GM18873 (cell line): ENCODE results near the gene HMOX1.

ENCODE experiments used
- ATAC-seq: cut with Tn5 transposase; IDR thresholded peaks from one replicate; pipeline ENCODE4 v1.9.1; 2021; ENCODE audit warnings: mild to moderate bottlenecking, moderate library complexity, moderate number of reproducible peaks; ENCODE audit not compliant: unreplicated experiment, low FRiP score

The HMOX1 gene

DNA sequence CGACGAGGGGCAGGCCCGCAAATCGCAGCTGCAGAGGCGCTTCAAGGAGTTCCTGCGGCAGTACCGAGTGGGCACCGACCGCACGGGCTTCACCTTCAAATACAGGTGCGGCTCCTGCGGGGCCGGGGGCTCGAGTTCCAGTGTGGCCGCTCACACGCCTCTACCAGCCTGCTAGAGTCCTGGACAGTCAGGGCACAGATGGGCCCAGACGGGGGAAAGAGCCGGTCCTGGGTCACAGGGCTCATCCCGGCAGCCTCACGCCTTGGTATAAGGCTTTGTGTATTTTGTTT, 19.6 kb downstream of the HMOX1 start:
- no peak for ATAC-seq

DNA sequence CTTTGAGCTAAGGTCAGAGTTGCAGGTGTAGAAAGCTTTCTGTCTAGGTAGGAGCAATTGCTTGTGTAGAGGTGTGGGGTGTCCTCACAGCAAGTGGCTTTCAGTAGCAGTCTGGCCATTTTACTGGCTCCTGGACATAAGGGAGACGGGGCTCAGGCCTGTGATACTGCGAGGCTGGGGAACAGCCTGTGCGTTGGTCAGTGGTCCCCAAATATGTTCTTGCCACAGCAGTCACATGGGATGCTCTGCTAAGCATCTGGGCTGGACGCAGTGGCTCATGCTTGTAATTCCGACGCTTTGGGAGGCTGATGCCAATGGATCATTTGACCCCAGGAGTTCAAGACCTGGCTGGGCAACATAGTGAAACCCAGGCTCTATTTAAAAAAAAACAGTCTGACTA, 21.0 kb downstream of the HMOX1 start:
- no peak for ATAC-seq

DNA sequence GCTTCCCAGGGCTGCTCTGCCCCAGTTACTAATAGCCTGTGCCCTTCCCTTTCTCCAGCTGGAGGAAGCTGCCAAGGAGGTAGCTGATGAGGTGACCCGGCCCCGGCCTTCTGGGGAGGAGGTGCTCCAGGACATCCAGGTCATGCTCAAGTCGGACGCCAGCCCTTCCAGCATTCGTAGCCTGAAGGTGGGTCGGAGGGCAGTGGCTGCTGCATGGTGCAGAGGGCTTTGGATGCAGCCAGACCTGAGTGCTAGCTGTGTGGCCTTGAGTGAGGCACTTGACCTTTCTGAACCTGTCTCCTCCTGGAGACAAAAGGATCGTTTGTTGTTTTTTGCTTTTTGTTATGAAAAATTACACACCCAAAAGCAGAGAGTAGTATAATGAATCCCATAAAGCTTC, 22.5 kb downstream of the HMOX1 start:
- ATAC-seq = no peak

DNA sequence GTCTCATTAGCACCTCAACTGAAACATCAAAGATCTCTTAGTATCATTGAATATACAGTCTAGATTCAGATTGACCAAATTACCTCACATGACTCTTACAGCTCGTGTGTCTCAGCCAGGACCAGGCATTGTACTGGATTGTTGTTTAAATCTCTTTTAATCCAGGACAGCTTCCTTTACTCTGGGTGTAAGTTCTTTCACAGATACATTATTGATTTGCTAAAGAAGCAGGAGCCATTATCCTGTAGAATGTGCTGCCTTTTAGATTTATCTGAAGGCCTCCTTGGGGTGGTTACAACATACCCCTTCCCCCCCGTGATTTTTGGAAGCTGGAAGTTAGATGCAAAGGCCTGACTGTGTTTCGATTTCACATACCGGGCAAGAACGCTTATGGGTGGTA, 23.3 kb downstream of the HMOX1 start:
- no peak for ATAC-seq

DNA sequence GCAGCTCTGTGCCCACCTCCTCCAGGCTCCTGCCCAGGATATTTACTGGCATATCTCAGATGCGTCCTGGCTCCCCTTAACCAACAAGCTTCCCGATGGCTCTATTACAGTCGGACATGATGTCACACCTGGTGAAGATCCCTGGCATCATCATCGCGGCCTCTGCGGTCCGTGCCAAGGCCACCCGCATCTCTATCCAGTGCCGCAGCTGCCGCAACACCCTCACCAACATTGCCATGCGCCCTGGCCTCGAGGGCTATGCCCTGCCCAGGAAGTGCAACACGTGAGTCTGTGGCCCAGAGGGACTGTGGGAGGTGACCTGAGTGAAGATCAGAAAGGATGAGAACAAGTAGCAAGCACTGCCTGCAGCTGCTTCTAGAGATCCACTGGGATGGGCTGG, 25.5 kb downstream of the HMOX1 start:
- no peak for ATAC-seq

DNA sequence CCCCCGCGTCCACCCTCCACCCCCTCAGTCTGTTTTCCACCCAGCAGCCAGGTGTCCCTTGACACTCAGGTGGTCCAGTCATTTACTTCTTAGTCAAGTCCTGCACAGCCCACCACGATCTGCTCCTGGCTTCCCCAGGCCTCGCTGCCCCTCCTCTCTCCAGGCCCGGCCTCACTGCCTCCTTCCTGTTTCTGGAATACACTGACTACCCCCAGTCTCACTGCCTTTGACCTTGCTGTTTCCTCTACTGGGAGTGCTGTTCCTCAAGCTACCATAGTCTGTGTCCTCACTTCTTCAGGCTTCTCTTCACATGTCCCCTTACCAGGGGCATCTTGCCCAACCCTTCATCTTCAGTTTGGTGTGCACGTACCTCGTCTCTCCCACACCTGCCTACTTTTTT, 26.5 kb downstream of the HMOX1 start:
- no peak for ATAC-seq

DNA sequence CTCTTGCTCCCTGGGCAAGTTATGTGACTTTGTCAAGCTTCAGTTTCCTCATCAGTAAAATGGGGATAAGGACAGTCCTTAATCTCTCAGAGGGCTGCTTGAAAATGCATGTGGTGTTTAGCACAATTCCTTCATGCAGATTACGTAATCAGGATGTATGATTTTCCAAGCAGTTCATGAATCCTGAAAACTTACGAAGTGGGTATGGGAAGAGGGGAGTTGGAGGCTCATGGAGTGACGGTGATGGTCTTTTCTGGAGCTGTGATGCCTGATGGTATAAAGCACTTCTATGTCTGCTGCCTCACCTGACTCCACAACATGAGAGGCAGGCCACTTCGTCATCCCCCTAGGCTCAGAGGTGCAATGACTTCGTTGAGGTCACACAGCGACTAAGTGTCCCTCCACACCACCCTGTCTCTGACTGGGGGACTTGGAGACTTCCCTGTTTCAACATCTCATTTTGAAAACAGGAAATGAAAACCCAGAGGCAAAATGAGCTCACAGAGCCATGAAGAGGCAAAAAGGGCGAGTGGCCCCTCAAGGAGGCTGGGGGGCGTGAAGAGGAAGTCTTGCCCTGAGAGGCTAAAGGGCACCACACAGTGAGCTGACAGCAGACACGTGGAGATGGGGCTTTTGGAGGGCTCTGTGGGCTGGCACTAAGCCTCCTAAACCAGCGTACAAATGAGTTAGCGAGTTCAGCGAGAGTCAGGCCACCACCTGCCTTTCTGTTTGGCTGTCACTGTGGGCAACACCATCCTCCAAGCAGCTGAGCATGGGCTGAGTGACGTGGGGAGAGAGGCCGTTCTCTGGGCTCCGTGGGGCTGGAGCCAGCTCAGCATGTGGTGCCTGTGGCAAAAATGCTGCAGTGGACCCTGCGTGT, 29.1 kb downstream of the HMOX1 start:
- peak; percentile 53 for ATAC-seq

DNA sequence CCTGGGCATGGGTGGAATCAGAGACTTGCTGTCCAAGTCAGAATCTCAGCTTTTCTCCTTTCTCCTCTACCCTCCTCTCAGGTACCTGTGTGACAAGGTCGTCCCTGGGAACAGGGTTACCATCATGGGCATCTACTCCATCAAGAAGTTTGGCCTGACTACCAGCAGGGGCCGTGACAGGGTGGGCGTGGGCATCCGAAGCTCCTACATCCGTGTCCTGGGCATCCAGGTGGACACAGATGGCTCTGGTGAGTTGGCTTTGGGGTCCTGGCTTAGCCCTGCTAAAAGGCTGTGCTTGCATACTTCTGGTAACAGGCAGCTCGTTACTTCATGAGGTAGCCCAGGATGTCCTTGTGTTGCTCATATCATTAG, 29.8 kb downstream of the HMOX1 start:
- ATAC-seq = peak; percentile 12

DNA sequence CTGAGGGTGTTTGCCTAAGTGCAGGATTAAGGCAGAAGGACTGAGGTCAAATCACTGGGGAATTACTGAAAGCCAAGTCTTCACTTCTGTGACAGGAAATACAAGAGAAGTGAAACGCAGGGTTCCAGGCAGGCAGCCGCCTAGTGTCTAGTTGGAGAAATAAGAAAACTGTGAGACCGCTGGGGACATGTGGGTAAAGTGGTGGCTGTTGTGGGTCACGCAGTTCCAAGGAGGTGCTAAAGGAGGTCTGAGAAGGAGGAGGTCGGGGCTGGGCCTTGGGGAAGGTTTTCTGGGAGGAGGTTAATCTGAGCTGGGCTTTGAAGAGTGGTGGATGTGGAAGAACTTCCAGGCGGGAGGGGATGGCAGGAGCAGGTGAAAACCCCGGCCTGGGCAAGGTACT, 30.2 kb downstream of the HMOX1 start:
- ATAC-seq = no peak

DNA sequence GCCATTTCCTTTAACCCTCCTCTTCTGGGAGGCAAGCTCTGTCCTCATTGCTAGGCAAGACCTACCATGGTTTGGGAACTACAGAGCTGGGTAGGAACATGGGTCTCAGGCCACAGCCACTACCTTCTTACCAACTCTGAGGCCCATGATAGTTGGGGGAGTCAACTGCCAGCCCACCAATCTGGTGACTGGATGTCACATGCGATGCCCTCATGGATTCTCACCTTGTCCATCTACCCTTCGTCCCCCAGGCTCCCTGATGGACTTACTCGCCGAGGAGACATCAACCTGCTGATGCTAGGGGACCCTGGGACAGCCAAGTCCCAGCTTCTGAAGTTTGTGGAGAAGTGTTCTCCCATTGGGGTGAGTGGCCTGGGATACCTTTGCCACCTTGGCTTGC, 32.7 kb downstream of the HMOX1 start:
- no peak for ATAC-seq

DNA sequence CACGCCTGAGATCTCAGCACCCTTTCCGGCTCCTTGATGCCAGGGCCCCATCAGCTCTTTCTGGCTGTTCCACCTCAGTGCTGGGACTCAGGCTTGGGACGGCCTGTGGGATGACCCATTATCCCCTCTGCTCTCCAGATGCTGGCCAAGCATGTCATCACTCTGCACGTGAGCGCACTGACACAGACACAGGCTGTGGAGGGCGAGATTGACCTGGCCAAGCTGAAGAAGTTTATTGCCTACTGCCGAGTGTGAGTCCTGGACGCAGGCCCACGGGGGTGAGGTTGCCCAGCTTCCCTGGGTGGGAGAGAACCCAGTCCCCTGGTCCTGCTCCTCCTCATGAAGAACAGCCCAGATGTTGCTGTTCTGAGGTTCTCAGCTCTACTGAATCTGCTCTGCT, 36.7 kb downstream of the HMOX1 start:
- ATAC-seq = no peak

DNA sequence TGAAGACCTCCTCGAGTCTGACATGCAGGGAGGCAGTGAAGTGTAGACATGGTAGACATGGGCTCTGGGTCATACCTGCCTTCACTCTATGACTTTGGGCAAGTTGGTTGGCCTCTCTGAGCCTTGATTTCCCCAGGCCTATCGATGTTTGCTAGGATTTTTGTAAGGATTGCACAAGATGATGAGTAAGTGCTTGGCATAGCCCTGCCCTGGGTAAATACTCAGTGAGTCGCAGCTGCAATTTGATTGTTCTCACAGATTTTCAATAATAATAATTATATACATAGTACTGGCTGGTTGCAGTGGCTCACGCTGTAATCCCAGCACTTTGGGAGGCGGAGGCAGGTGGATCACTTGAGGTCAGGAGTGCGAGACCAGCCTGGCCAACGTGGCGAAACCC, 37.2 kb downstream of the HMOX1 start:
- ATAC-seq = no peak

DNA sequence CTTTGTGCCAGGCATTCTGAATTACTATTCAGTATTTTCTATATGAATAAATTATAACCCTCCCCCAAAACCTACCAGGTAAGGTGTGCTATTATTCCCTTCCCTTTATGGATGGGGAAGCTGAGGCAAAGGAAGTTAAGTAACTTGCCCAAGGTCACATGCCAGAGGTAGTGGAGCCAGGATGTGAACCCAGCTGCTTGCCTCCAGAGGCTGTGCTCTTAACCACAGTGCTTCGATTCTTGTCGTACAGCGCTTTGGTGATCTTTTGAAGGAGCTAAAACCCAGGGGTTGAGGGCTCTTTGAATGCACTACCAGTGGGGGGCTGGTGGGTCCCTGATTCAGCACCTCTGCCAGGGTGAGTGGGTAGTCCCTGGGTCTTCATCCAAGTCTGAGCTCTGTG, 37.8 kb downstream of the HMOX1 start:
- no peak for ATAC-seq

DNA sequence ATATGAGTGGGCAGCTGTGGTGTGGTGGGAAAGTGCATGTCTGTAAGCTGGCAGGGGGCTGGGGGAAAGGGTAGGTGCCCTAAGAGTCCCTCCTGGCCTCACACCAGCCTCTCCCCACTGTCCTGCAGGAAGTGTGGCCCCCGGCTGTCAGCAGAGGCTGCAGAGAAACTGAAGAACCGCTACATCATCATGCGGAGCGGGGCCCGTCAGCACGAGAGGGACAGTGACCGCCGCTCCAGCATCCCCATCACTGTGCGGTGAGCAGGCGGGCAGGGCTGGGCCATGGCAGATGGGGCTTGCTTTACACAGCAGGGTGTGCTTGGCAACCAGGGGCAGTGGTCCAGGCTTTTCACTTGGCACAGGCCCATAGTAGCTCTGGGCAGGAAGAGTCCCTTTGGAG, 38.9 kb downstream of the HMOX1 start:
- no peak for ATAC-seq

DNA sequence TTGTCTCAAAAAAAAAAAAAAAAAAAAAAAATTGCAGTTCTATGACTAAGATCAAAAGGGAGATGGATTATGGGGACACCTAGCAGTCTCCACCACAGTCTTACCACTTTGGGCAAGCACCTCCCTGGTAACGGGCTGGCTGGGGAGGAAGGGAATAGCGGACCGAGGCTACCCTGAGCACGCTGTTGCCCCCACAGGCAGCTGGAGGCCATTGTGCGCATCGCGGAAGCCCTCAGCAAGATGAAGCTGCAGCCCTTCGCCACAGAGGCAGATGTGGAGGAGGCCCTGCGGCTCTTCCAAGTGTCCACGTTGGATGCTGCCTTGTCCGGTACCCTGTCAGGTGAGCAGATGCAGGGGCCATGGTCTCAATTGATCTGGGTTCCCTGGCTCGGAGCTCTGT, 40.2 kb downstream of the HMOX1 start:
- ATAC-seq = no peak

DNA sequence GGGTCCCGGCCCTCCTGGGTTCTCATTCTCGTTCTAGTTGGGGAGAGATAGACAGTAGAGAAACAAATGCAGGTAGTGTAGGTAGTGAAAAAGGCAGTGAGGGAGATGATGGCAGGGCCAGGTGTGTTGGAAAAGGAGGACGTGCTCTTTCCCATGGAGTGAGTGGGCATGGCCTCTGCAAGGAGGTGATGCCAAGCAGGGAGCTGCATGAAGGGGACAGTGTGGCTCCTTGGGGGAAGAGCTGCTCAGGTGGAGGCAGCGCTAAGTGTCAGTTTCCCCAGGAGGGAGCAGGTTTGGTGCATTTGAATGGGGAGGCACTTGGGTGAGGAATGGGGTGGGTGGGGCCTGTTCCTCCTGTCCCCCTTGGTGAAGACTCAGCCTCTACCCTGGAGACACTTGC, 41.2 kb downstream of the HMOX1 start:
- ATAC-seq = no peak

DNA sequence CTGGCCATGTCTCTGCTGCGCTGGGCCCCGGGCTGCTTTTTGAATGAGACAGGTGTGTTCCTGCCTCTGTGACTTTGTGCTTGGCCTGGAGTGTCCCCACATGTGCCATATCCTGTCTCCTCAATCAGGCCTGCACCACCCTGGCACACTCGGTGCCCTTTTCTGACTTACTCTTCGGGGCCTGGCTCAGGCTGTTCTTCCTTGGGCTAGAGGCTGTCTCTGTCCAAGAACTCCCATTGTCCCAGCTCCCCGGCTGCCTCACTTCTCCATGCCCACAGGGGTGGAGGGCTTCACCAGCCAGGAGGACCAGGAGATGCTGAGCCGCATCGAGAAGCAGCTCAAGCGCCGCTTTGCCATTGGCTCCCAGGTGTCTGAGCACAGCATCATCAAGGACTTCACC, 42.0 kb downstream of the HMOX1 start:
- ATAC-seq = no peak

DNA sequence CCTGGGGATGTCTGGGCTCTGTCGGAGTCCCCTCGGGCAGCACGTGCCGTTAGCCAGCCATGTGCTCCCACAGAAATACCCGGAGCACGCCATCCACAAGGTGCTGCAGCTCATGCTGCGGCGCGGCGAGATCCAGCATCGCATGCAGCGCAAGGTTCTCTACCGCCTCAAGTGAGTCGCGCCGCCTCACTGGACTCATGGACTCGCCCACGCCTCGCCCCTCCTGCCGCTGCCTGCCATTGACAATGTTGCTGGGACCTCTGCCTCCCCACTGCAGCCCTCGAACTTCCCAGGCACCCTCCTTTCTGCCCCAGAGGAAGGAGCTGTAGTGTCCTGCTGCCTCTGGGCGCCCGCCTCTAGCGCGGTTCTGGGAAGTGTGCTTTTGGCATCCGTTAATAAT, 43.2 kb downstream of the HMOX1 start:
- ATAC-seq = no peak

DNA sequence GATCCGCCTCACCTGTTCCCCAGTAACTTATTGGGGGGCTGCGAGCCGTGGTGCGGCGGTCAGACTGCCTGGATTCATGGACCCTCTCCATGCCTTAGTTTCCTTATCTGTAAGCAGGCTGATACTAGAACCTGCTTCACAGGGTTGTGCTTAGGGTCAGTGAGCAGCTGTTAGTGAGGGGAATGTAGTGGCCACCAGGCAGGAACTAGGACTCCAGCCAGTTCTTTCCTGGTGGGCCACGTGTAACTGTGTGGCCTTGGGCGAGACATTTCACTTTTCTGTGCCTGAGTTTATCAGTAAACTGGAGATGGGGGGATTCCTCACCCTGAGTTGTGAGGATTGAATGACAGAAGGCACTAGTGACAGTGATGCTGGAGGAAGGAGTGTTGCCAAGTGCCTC, 43.9 kb downstream of the HMOX1 start:
- no peak for ATAC-seq

DNA sequence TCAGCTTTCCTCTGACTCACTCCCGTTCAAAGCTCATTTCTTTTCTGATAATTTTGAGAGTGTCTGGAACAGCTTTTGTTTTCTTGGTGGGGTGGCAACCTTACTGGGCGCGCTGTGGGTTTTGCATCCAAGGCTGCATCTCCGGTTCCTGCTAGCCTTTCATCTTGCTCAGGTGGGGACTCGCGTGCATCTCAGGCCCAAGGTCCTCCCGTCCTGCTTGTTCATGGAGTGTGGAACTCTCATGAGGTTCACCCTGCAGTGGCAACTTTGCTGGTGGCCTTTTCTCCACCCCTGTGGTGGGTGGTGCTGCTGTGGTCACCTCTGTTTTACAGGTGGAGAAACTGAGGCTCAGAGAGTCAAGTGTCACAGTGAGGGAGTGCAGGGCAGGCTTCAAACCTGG, 44.6 kb downstream of the HMOX1 start:
- ATAC-seq = no peak

DNA sequence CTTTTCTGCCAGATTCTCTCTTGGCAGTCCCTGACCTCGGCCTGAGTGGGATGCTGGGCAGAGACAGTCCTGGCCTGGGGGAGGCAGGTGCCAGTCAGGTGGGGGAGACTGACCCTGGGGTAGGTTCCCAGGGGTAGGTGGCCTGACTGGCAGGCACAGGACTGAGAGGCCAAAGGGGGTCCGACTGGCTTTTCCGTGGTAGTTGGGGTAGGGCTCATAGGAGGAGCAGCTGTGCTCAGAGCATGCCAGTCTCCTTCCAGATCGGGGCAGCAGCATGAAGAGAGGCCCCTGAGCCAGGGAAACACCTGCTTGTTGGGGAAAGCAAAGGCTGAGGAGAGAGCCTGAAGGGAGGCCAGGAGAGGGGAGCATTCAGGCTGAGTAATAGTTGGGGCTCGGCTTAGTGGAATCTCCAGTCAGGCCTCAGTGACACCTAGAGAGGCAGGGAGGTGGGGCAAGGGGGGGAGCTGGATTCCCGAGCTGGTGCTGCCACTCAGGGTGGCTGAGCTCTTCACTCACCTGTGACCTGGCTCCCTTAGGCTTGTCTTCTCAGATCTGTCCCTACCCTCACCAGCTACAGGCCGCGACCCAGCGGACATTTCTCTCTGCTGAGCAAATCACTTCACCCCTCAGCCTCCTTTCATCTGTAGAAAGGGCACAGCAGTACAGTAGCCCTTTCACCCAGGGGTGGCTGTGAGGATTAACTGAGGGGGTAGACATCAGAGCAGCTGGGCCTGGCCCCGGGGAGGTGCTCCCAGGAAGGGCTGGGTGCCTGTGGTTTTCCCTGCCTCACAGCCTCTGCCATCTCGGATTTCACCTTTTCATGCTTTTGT, 45.3 kb downstream of the HMOX1 start:
- no peak for ATAC-seq

DNA sequence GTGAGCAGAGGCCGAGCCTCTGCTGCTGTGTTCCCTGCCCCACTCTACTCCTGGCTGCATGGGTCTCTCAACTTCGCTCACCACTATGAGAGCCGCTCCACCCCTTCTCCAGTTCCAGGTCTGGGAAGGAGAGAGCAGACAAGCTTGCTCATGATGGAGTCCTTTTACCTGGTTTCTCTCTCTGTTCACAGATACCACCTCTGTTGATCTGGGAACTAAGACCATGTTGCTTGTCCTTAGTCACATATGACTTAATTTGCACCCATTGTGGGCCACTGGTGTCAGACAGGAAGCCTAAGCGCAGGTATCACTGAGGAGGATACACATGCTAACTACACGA, 45.9 kb downstream of the HMOX1 start:
- no peak for ATAC-seq
